ENCODE measurements around the gene CRADD.
A peak's percentile ranks its signal among the peaks of the same experiment; 100 is the strongest.

The CRADD gene

GRCh38 chr12:93803424-93803807 lies 126.2 kb downstream of the CRADD start:
- H3K9me3 ChIP-seq (ENCODE audit: control insufficient read depth in 1 of 2, low read length in 2 of 2): no peaks in the 10 kb centered on the region
- H3K4me1 ChIP-seq (ENCODE audit: control insufficient read depth in 1 of 2, insufficient read depth in 2 of 2, low read length in 2 of 2): peaks cover 7 to 16% of the 10 kb centered on the region in 2 donors
- peak overlapping the region; percentile 74 for H3K27ac ChIP-seq (ENCODE audit: low read length)
- no peaks in the 10 kb centered on the region for H3K36me3 ChIP-seq (ENCODE audit: control insufficient read depth in 1 of 2, insufficient read depth in 2 of 2, low read length in 2 of 2)
- H3K27me3 ChIP-seq (ENCODE audit: low read depth, low read length): no peaks in the 10 kb centered on the region
- H3K4me3 ChIP-seq (ENCODE audit: low read depth in 1 of 2, low read length in 2 of 2): no peak overlapping the region

GRCh38 chr12:93804392-93805179 lies 127.4 kb downstream of the CRADD start:
- Histone ChIP-seq H3K27ac (ENCODE audit: low read length) (peak overlapping the region; percentile 74), H3K36me3 (ENCODE audit: control insufficient read depth in 1 of 2, insufficient read depth in 2 of 2, low read length in 2 of 2) (no peaks in the 10 kb centered on the region), H3K27me3 (ENCODE audit: low read depth, low read length) (no peaks in the 10 kb centered on the region), H3K4me3 (ENCODE audit: low read depth in 1 of 2, low read length in 2 of 2) (no peak overlapping the region), H3K9me3 (ENCODE audit: control insufficient read depth in 1 of 2, low read length in 2 of 2) (no peaks in the 10 kb centered on the region), H3K4me1 (ENCODE audit: control insufficient read depth in 1 of 2, insufficient read depth in 2 of 2, low read length in 2 of 2) (peaks cover 7 to 16% of the 10 kb centered on the region in 2 donors)

- Histone ChIP-seq H3K27ac (ENCODE audit: low read length) (peak overlapping the region; percentile 45), H3K27me3 (ENCODE audit: low read depth, low read length) (no peaks in the 10 kb centered on the region), H3K4me1 (ENCODE audit: control insufficient read depth in 1 of 2, insufficient read depth in 2 of 2, low read length in 2 of 2) (peaks cover 7 to 16% of the 10 kb centered on the region in 2 donors), H3K9me3 (ENCODE audit: control insufficient read depth in 1 of 2, low read length in 2 of 2) (no peaks in the 10 kb centered on the region), H3K36me3 (ENCODE audit: control insufficient read depth in 1 of 2, insufficient read depth in 2 of 2, low read length in 2 of 2) (no peaks in the 10 kb centered on the region), H3K4me3 (ENCODE audit: low read depth in 1 of 2, low read length in 2 of 2) (no peak overlapping the region)
Measured at GRCh38 chr12:93805736-93806141, 128.6 kb downstream of the CRADD start.

- H3K9me3 ChIP-seq (ENCODE audit: control insufficient read depth in 1 of 2, low read length in 2 of 2): no peaks in the 10 kb centered on the region
- no peak overlapping the region for H3K4me3 ChIP-seq (ENCODE audit: low read depth in 1 of 2, low read length in 2 of 2)
- no peak overlapping the region for H3K27ac ChIP-seq (ENCODE audit: low read length)
- H3K36me3 ChIP-seq (ENCODE audit: control insufficient read depth in 1 of 2, insufficient read depth in 2 of 2, low read length in 2 of 2): no peaks in the 10 kb centered on the region
- peaks cover 4 to 14% of the 10 kb centered on the region in 2 donors for H3K4me1 ChIP-seq (ENCODE audit: control insufficient read depth in 1 of 2, insufficient read depth in 2 of 2, low read length in 2 of 2)
- H3K27me3 ChIP-seq (ENCODE audit: low read depth, low read length): no peaks in the 10 kb centered on the region
Measured at GRCh38 chr12:93807354-93807753, 130.2 kb downstream of the CRADD start.

GRCh38 chr12:93808169-93808899 lies 131.2 kb downstream of the CRADD start:
- no peak overlapping the region for H3K27ac ChIP-seq (ENCODE audit: low read length)
- no peak overlapping the region for H3K4me3 ChIP-seq (ENCODE audit: low read depth in 1 of 2, low read length in 2 of 2)
- no peaks in the 10 kb centered on the region for H3K27me3 ChIP-seq (ENCODE audit: low read depth, low read length)
- no peaks in the 10 kb centered on the region for H3K36me3 ChIP-seq (ENCODE audit: control insufficient read depth in 1 of 2, insufficient read depth in 2 of 2, low read length in 2 of 2)
- no peaks in the 10 kb centered on the region for H3K9me3 ChIP-seq (ENCODE audit: control insufficient read depth in 1 of 2, low read length in 2 of 2)
- H3K4me1 ChIP-seq (ENCODE audit: control insufficient read depth in 1 of 2, insufficient read depth in 2 of 2, low read length in 2 of 2): peaks cover 6 to 10% of the 10 kb centered on the region in 2 donors

- Histone ChIP-seq H3K4me3 (ENCODE audit: low read depth in 1 of 2, low read length in 2 of 2) (no peak overlapping the region), H3K9me3 (ENCODE audit: control insufficient read depth in 1 of 2, low read length in 2 of 2) (no peaks in the 10 kb centered on the region), H3K36me3 (ENCODE audit: control insufficient read depth in 1 of 2, insufficient read depth in 2 of 2, low read length in 2 of 2) (no peaks in the 10 kb centered on the region), H3K27me3 (ENCODE audit: low read depth, low read length) (no peaks in the 10 kb centered on the region), H3K27ac (ENCODE audit: low read length) (peak overlapping the region; percentile 89), H3K4me1 (ENCODE audit: control insufficient read depth in 1 of 2, insufficient read depth in 2 of 2, low read length in 2 of 2) (peaks cover 5 to 26% of the 10 kb centered on the region in 2 donors)
Measured at GRCh38 chr12:93812626-93813025, 135.5 kb downstream of the CRADD start.

GRCh38 chr12:93813186-93813585 lies 136.0 kb downstream of the CRADD start:
- peaks cover 5 to 27% of the 10 kb centered on the region in 2 donors for H3K4me1 ChIP-seq (ENCODE audit: control insufficient read depth in 1 of 2, insufficient read depth in 2 of 2, low read length in 2 of 2)
- H3K36me3 ChIP-seq (ENCODE audit: control insufficient read depth in 1 of 2, insufficient read depth in 2 of 2, low read length in 2 of 2): no peaks in the 10 kb centered on the region
- H3K9me3 ChIP-seq (ENCODE audit: control insufficient read depth in 1 of 2, low read length in 2 of 2): no peaks in the 10 kb centered on the region
- H3K27ac ChIP-seq (ENCODE audit: low read length): peak overlapping the region; percentile 89
- peak overlapping the region in 1 of 2 donors; percentile 23 for H3K4me3 ChIP-seq (ENCODE audit: low read depth in 1 of 2, low read length in 2 of 2)
- no peaks in the 10 kb centered on the region for H3K27me3 ChIP-seq (ENCODE audit: low read depth, low read length)

- peak overlapping the region in 1 of 2 donors; percentile 23 for H3K4me3 ChIP-seq (ENCODE audit: low read depth in 1 of 2, low read length in 2 of 2)
- no peaks in the 10 kb centered on the region for H3K9me3 ChIP-seq (ENCODE audit: control insufficient read depth in 1 of 2, low read length in 2 of 2)
- H3K27ac ChIP-seq (ENCODE audit: low read length): peak overlapping the region; percentile 89
- H3K36me3 ChIP-seq (ENCODE audit: control insufficient read depth in 1 of 2, insufficient read depth in 2 of 2, low read length in 2 of 2): no peaks in the 10 kb centered on the region
- H3K4me1 ChIP-seq (ENCODE audit: control insufficient read depth in 1 of 2, insufficient read depth in 2 of 2, low read length in 2 of 2): peaks cover 5 to 34% of the 10 kb centered on the region in 2 donors
- H3K27me3 ChIP-seq (ENCODE audit: low read depth, low read length): no peaks in the 10 kb centered on the region
Measured at GRCh38 chr12:93813972-93814821, 137.0 kb downstream of the CRADD start.

GRCh38 chr12:93818488-93819049 lies 141.4 kb downstream of the CRADD start:
- Histone ChIP-seq H3K4me1 (ENCODE audit: control insufficient read depth in 1 of 2, insufficient read depth in 2 of 2, low read length in 2 of 2) (peaks cover 7 to 26% of the 10 kb centered on the region in 2 donors), H3K4me3 (ENCODE audit: low read depth in 1 of 2, low read length in 2 of 2) (no peak overlapping the region), H3K27ac (ENCODE audit: low read length) (peak overlapping the region; percentile 64), H3K27me3 (ENCODE audit: low read depth, low read length) (no peaks in the 10 kb centered on the region), H3K36me3 (ENCODE audit: control insufficient read depth in 1 of 2, insufficient read depth in 2 of 2, low read length in 2 of 2) (no peaks in the 10 kb centered on the region), H3K9me3 (ENCODE audit: control insufficient read depth in 1 of 2, low read length in 2 of 2) (no peaks in the 10 kb centered on the region)

GRCh38 chr12:93819050-93819491 lies 141.9 kb downstream of the CRADD start:
- H3K27me3 ChIP-seq (ENCODE audit: low read depth, low read length): no peaks in the 10 kb centered on the region
- no peaks in the 10 kb centered on the region for H3K36me3 ChIP-seq (ENCODE audit: control insufficient read depth in 1 of 2, insufficient read depth in 2 of 2, low read length in 2 of 2)
- no peaks in the 10 kb centered on the region for H3K9me3 ChIP-seq (ENCODE audit: control insufficient read depth in 1 of 2, low read length in 2 of 2)
- H3K4me1 ChIP-seq (ENCODE audit: control insufficient read depth in 1 of 2, insufficient read depth in 2 of 2, low read length in 2 of 2): peaks cover 11 to 26% of the 10 kb centered on the region in 2 donors
- peak overlapping the region; percentile 64 for H3K27ac ChIP-seq (ENCODE audit: low read length)
- no peak overlapping the region for H3K4me3 ChIP-seq (ENCODE audit: low read depth in 1 of 2, low read length in 2 of 2)

Measured in muscle layer of duodenum (tissue), 2 donors.